Choroid plexus epithelial cell (primary cell): Measurements from ENCODE around the gene GNAI2.
"Not testable (repeated sequence)": the region's sequence is repeated elsewhere in the genome, so short reads cannot be mapped to it uniquely, and the experiment has no call there.

ENCODE experiments used
- DNase-seq: peaks from one replicate; pipeline ENCODE4 v3.0.0-alpha.2; 2010; ENCODE audit warnings: low read depth
- H3K4me3 ChIP-seq: 2 replicates; pipeline ENCODE4 v1.5.1; 2011; ENCODE audit warnings: low read depth, mild to moderate bottlenecking, control low read depth, low read length, moderate library complexity
- CTCF ChIP-seq: conservative IDR thresholded peaks from 2 replicates; pipeline ENCODE4 v1.5.1; 2011; ENCODE audit warnings: low read depth, mild to moderate bottlenecking, control low read depth, inconsistent platforms, low read length, moderate library complexity

GNAI2 gene

GRCh38 chr3:50275996-50276761, 40.2 kb downstream of the GNAI2 start:
- TF ChIP-seq CTCF = no peak
- no peak for DNase-seq
- no peak overlapping the region for H3K4me3 ChIP-seq

GRCh38 chr3:50276762-50277101, 40.7 kb downstream of the GNAI2 start:
- no peak for DNase-seq
- TF ChIP-seq CTCF = no peak
- no peak overlapping the region for H3K4me3 ChIP-seq

GRCh38 chr3:50278123-50278879, 42.3 kb downstream of the GNAI2 start:
- no peak overlapping the region for H3K4me3 ChIP-seq
- no peak for DNase-seq
- TF ChIP-seq CTCF = no peak

- no peak for TF ChIP-seq CTCF
- DNase-seq = no peak
- H3K4me3 ChIP-seq = no peak within 1 kb of the TSS
Observed at GRCh38 chr3:50278880-50279224, 42.8 kb downstream of the GNAI2 start, which contains the start of gene LSMEM2. TSS of gene LSMEM2 (plus strand) at chr3:50279087. CDS start at chr3:50279114, 27 bp downstream.

GRCh38 chr3:50279255-50280016, 43.4 kb downstream of the GNAI2 start:
- no peak for DNase-seq
- TF ChIP-seq CTCF = no peak
- H3K4me3 ChIP-seq = no peak overlapping the region

GRCh38 chr3:50284121-50284520, 48.1 kb downstream of the GNAI2 start:
- not testable (repeated sequence) for DNase-seq, H3K4me3 ChIP-seq
